ENCODE data around the gene ABCG1.

The ABCG1 gene

GRCh38 chr21:42199868-42200463 is 19.0 kb upstream of the ABCG1 start:
- no peak for TF ChIP-seq CTCF (IDR thresholded peaks at IDR 0.05; ENCODE audit: extremely low read depth, insufficient read depth, missing control alignments)
- in situ Hi-C loops (cut with MboI; ENCODE audit: low pct_unique_long_range_greater_than_20kb, low sequenced_read_pairs, unreplicated experiment): no loop called here
- DNase-seq (ENCODE audit: low spot score): no peak

GRCh38 chr21:42200906-42201614 is 17.9 kb upstream of the ABCG1 start:
- no peak for TF ChIP-seq CTCF (IDR thresholded peaks at IDR 0.05; ENCODE audit: extremely low read depth, insufficient read depth, missing control alignments)
- in situ Hi-C loops (cut with MboI; ENCODE audit: low pct_unique_long_range_greater_than_20kb, low sequenced_read_pairs, unreplicated experiment): no loop called here
- no peak for DNase-seq (ENCODE audit: low spot score)

GRCh38 chr21:42201615-42202161 is 17.3 kb upstream of the ABCG1 start:
- in situ Hi-C loops (cut with MboI; ENCODE audit: low pct_unique_long_range_greater_than_20kb, low sequenced_read_pairs, unreplicated experiment): no loop called here
- DNase-seq (ENCODE audit: low spot score): no peak
- TF ChIP-seq CTCF (IDR thresholded peaks at IDR 0.05; ENCODE audit: extremely low read depth, insufficient read depth, missing control alignments): no peak

GRCh38 chr21:42202321-42202720 is 16.6 kb upstream of the ABCG1 start:
- in situ Hi-C loops (cut with MboI; ENCODE audit: low pct_unique_long_range_greater_than_20kb, low sequenced_read_pairs, unreplicated experiment): no loop called here
- no peak for DNase-seq (ENCODE audit: low spot score)
- no peak for TF ChIP-seq CTCF (IDR thresholded peaks at IDR 0.05; ENCODE audit: extremely low read depth, insufficient read depth, missing control alignments)

GRCh38 chr21:42203321-42203720 is 15.6 kb upstream of the ABCG1 start:
- DNase-seq (ENCODE audit: low spot score): no peak
- TF ChIP-seq CTCF (IDR thresholded peaks at IDR 0.05; ENCODE audit: extremely low read depth, insufficient read depth, missing control alignments): no peak
- in situ Hi-C loops (cut with MboI; ENCODE audit: low pct_unique_long_range_greater_than_20kb, low sequenced_read_pairs, unreplicated experiment): no loop called here

GRCh38 chr21:42203936-42204335 is 15.0 kb upstream of the ABCG1 start:
- no peak for TF ChIP-seq CTCF (IDR thresholded peaks at IDR 0.05; ENCODE audit: extremely low read depth, insufficient read depth, missing control alignments)
- in situ Hi-C loops (cut with MboI; ENCODE audit: low pct_unique_long_range_greater_than_20kb, low sequenced_read_pairs, unreplicated experiment): no loop called here
- no peak for DNase-seq (ENCODE audit: low spot score)
